ENCODE measurements around the gene ZBTB48. TPM values are rescaled to one million over a fixed set of nuclear protein-coding genes. Genes with fewer than 3 reads are reported as not detected.

Gene ZBTB48
- total RNA-seq, 1 experiment from 2014 or later: 35.3 TPM

GRCh38 chr1:6632588-6633514, 53.1 kb downstream of the ZBTB48 start:
- intact Hi-C loops (cut with micrococcal nuclease; ENCODE audit: unreplicated experiment): no loop called here
- no peak overlapping the region for H3K27ac ChIP-seq (ENCODE audit: low read depth, low read length, poor library complexity, severe bottlenecking)
- peaks cover 87% of the 10 kb centered on the region for H3K36me3 ChIP-seq (ENCODE audit: insufficient read depth, low read length, poor library complexity, severe bottlenecking)
- H3K4me3 ChIP-seq (ENCODE audit: low read depth, low read length, poor library complexity, severe bottlenecking): no peak overlapping the region
- H3K4me1 ChIP-seq (ENCODE audit: insufficient read depth, low read length, poor library complexity, severe bottlenecking): no peaks in the 10 kb centered on the region
- DNase-seq (ENCODE audit: low spot score): no peak
- no peaks in the 10 kb centered on the region for H3K27me3 ChIP-seq (replicated peaks; ENCODE audit: insufficient read depth, low read depth, low read length, poor library complexity)
- ChIA-PET CTCF (no interaction called here), POLR2A (ENCODE audit: low non-redundant PET) (interaction anchor here (0.7 kb wide), 1 partner anchor 126 kb away, joined by 7 read pairs; no protein-coding TSS in a partner anchor)
- no peak for TF ChIP-seq EZH2 (IDR thresholded peaks at IDR 0.05; ENCODE audit: borderline replicate concordance, low read depth, low read length, poor library complexity, severe bottlenecking)
- TF ChIP-seq CTCF (conservative IDR thresholded peaks at IDR 0.05; ENCODE audit: low read depth, low read length): no peak
- H3K9me3 ChIP-seq (ENCODE audit: low read depth, low read length, poor library complexity, severe bottlenecking): no peaks in the 10 kb centered on the region
- no TSS peak for BruUV-seq (replicated peaks)

GRCh38 chr1:6634371-6635052, 54.7 kb downstream of the ZBTB48 start:
- no peak overlapping the region for H3K27ac ChIP-seq (ENCODE audit: low read depth, low read length, poor library complexity, severe bottlenecking)
- peak; percentile 45 for DNase-seq (ENCODE audit: low spot score)
- no peak overlapping the region for H3K4me3 ChIP-seq (ENCODE audit: low read depth, low read length, poor library complexity, severe bottlenecking)
- no peaks in the 10 kb centered on the region for H3K9me3 ChIP-seq (ENCODE audit: low read depth, low read length, poor library complexity, severe bottlenecking)
- POLR2A ChIA-PET (ENCODE audit: low non-redundant PET): no interaction called here
- CTCF ChIA-PET: no interaction called here
- no peaks in the 10 kb centered on the region for H3K4me1 ChIP-seq (ENCODE audit: insufficient read depth, low read length, poor library complexity, severe bottlenecking)
- H3K27me3 ChIP-seq (replicated peaks; ENCODE audit: insufficient read depth, low read depth, low read length, poor library complexity): no peaks in the 10 kb centered on the region
- intact Hi-C loops (cut with micrococcal nuclease; ENCODE audit: unreplicated experiment): no loop called here
- TF ChIP-seq CTCF (conservative IDR thresholded peaks at IDR 0.05; ENCODE audit: low read depth, low read length): peak; percentile 56
- TF ChIP-seq EZH2 (IDR thresholded peaks at IDR 0.05; ENCODE audit: borderline replicate concordance, low read depth, low read length, poor library complexity, severe bottlenecking): no peak
- H3K36me3 ChIP-seq (ENCODE audit: insufficient read depth, low read length, poor library complexity, severe bottlenecking): peaks cover 79% of the 10 kb centered on the region
- BruUV-seq (replicated peaks): TSS peak; percentile 79

DNA sequence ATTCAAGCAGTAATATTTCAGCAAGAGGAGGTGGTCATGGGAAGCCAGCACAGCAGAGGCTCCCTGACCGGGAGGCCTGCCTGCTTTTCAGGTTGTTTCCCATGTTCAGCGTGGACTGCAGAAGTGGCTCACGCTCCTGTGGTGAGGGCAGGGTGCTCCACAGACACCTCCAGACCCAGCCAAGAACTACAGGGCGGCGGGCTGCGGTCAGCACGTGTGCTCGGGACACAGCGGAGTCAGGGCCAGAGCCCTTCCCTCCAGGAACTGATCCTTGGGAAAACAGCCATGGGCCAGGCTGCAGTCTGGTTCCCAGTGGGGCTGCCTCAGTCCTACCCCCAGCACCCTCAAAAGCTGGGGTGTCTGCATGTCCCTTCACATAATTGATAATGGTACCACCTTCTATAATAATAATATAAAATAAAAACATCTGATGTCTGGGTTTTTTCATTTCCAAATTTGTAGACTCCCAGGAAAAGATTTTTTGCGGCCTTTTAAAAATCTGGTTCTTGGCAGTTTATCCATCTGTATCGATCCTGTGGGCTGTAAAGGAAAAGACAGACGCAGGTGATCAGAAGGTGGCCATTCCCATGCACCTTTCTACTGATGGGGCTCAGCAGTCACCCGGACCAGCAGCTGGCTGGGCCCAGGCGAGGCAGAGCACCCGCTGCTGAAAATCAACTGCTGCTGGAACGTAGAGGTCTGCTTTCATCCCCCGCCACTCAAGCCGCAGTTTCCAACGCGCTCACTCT, 55.5 kb downstream of the ZBTB48 start:
- peaks cover 76% of the 10 kb centered on the region for H3K36me3 ChIP-seq (ENCODE audit: insufficient read depth, low read length, poor library complexity, severe bottlenecking)
- no peak for DNase-seq (ENCODE audit: low spot score)
- no peaks in the 10 kb centered on the region for H3K9me3 ChIP-seq (ENCODE audit: low read depth, low read length, poor library complexity, severe bottlenecking)
- ChIA-PET CTCF (no interaction called here), POLR2A (ENCODE audit: low non-redundant PET) (no interaction called here)
- no peaks in the 10 kb centered on the region for H3K27me3 ChIP-seq (replicated peaks; ENCODE audit: insufficient read depth, low read depth, low read length, poor library complexity)
- H3K4me3 ChIP-seq (ENCODE audit: low read depth, low read length, poor library complexity, severe bottlenecking): no peak overlapping the region
- H3K4me1 ChIP-seq (ENCODE audit: insufficient read depth, low read length, poor library complexity, severe bottlenecking): no peaks in the 10 kb centered on the region
- no peak for TF ChIP-seq CTCF (conservative IDR thresholded peaks at IDR 0.05; ENCODE audit: low read depth, low read length)
- TF ChIP-seq EZH2 (IDR thresholded peaks at IDR 0.05; ENCODE audit: borderline replicate concordance, low read depth, low read length, poor library complexity, severe bottlenecking): no peak
- no peak overlapping the region for H3K27ac ChIP-seq (ENCODE audit: low read depth, low read length, poor library complexity, severe bottlenecking)
- intact Hi-C loops (cut with micrococcal nuclease; ENCODE audit: unreplicated experiment): no loop called here
- no TSS peak for BruUV-seq (replicated peaks)

All from A673 (cell line).